ENCODE measurements around the gene ORAI3.

The ORAI3 gene

DNA sequence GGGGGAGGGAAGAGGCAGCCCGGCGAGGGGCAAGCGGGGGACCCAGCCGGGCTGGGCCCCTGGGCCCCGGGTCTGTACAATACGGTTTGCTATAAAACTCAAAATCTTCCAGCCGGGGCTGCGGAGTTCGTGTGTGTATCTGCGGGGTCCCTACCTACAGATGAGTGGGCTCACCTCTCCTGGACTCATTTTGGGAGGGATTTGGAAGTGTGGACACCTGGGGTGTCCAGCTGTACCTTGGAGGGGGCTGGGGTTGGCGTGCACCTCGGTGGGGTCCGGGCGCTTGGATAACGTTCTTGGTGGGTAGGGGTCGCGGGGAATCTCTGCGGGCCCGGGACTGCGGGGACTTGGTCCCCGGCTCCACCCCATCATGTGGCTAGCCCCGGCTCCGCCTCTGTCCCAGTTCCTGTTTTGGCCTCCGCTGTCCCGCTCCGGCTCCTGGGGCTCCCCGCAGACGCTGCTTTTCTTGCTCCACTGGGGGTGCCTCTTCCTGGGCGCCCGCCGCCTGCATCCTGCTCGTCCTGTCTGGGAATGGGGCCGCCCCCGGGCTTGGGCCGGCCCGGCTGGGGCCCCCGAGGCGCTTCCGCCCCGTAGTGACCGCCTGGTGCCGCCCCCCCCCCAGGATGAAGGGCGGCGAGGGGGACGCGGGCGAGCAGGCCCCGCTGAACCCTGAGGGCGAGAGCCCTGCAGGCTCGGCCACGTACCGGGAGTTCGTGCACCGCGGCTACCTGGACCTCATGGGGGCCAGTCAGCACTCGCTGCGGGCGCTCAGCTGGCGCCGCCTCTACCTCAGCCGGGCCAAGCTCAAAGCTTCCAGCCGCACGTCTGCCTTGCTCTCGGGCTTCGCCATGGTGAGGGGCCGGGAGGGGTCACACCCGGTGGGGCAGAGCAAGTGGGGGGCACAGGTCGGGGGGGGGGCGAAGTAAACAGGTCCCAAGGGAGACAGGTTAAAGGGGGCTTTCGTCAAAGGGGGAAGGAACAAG, at the start of gene ORAI3:
ORAI3 (plus strand) TSS at position 402 of the 983 bp plus-strand sequence; CDS start at position 624, 222 bp downstream.
- peak; percentile 48 for DNase-seq

GRCh38 chr16:30899794-30900193, 49.1 kb upstream of the ORAI3 start:
- DNase-seq: no peak

GRCh38 chr16:30900588-30900987, 48.3 kb upstream of the ORAI3 start:
- no peak for DNase-seq

GRCh38 chr16:30901201-30902028, 47.5 kb upstream of the ORAI3 start:
- DNase-seq: no peak

DNA sequence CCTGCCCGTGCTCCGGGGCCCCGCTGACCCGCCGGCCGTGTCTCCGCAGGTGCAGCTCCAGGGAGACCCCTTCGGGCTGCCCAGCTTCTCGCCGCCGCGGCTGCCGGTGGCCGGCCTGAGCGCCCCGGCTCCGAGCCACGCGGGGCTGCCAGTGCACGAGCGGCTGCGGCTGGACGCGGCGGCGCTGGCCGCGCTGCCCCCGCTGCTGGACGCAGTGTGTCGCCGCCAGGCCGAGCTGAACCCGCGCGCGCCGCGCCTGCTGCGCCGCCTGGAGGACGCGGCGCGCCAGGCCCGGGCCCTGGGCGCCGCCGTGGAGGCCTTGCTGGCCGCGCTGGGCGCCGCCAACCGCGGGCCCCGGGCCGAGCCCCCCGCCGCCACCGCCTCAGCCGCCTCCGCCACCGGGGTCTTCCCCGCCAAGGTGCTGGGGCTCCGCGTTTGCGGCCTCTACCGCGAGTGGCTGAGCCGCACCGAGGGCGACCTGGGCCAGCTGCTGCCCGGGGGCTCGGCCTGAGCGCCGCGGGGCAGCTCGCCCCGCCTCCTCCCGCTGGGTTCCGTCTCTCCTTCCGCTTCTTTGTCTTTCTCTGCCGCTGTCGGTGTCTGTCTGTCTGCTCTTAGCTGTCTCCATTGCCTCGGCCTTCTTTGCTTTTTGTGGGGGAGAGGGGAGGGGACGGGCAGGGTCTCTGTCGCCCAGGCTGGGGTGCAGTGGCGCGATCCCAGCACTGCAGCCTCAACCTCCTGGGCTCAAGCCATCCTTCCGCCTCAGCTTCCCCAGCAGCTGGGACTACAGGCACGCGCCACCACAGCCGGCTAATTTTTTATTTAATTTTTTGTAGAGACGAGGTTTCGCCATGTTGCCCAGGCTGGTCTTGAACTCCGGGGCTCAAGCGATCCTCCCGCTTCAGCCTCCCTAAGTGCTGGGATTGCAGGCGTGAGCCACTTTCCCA, 46.6 kb upstream of the ORAI3 start:
- peak; percentile 54 for DNase-seq

DNA sequence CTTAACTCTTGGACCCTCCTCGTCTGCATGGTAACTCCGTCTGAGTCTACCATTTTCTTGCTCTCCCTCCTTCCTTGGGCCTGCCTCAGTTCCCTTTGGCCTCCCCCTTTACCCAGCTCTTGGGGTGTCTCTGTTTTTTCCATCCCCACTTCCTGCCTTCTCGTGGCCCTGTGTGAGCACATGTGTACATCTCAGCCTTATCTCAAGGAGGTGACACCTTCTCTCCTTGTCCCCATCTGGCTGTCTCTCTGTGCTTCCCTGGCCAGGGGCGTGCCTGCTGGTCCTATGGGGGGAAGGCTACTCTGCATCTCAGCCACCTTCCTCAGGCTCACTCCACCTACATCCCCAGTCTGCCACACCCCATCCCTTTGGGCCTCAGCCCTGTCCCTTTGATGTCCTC, 45.9 kb upstream of the ORAI3 start:
- no peak for DNase-seq

DNA sequence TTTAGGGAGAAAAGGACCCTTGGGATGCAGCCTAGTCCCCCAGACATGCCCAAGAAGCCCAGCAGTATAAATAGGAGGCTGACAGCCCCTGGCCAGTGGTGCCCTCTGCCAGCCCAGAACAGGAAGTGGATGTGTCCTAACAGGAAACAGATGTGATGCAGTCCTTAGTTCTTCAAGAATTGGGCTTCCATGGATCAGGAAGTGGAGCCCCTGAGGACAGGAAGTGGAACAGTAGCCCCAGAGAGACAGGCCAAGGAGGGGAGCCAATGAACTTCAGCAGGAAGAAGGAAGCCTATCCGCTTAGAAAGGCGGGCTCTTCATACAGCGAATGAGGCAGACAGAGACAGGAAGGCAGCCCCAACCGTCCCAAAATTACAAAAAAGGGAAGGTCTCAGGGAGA, 45.3 kb upstream of the ORAI3 start:
- peak; percentile 30 for DNase-seq

DNA sequence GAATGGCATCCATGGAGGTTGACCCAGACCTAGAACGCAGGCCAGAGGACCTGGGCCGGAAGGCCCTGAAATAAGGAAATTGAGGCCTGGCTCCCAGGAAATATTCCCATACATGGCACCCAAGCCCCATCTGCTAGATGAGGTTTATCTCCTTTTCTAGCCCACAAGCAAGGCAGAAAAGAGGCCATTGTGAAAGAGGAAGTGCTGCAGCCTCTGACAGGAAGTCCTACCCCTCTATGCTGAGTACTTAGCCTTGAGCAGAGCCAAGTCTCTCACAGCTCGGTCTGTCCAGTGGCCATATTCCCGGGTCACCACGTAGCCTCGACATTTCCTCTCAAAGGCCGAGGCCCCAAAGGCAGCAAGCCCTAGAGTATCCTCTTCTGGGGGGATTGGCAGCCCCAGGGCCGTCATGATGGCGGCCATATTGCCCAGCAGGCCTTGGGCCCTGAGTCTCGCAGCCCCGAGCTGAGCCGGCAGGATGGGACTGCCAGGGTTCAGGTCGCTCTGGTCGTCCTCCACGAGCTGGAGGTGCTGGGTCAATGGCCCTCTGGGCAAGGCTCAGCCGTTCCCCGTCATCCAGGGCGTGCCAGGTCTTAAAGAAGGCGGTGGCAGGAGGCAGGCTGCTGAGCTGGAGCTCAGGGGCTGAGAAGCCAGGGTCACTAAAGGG, 44.6 kb upstream of the ORAI3 start:
- no peak for DNase-seq

GRCh38 chr16:30907064-30907463, 41.8 kb upstream of the ORAI3 start:
- DNase-seq: no peak

DNA sequence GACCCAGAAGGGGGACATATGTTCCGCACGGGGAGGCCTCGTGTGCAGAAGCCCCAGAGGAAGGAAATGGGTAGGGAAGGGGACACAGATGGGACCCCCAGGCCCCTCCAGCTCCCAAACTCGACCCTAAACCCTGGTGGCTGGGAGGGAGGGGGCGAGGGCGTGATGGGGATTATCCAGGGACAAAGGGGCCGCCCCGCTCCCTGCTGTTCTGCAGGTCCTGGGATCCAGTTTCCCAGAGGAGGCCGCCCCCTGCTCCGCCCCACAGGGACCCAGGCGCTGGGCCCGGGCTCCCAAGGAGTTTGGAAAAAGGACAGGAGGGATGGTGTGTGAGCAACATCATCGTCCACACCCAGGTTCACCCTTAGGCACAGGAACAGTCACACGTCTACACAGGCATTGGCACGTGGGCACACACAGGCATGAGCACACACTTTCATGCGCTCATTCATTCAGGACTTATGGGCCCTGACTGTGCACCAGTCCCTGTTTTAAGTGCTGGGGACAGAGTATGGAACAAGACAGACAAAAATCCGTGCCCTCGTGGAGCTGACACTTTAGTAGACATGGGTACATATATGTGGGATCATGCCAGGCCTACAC, 38.3 kb upstream of the ORAI3 start:
- no peak for DNase-seq

DNA sequence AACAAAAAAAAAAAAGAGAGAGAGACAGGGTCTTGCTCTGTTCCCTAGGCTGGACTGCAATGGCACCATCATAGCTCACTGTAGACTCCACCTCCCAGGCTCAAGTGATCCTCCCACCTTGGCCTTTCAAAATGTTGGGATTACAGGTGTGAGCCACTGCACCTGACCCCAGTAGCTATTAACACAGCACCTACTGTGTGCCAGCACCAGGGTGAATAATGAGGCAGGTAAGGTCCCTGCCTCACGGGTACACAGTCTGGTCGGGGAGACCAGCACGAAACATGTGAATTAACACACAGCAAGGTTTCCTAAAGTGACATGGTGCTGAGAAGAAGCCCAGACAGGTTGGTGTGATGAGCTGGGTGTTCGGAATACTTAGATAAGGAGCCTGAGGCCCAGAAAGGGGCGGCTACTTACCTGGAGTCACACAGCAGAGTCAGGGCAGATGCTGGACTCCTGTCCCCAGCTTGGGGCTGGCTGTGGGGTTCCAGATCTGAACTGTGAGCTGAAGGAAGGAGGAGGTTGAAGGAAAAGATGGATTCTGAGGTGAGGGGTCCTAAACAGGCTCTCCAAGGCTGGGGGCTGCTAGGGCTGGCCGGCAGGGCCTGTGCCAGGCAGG, 36.0 kb upstream of the ORAI3 start:
- DNase-seq: no peak

DNA sequence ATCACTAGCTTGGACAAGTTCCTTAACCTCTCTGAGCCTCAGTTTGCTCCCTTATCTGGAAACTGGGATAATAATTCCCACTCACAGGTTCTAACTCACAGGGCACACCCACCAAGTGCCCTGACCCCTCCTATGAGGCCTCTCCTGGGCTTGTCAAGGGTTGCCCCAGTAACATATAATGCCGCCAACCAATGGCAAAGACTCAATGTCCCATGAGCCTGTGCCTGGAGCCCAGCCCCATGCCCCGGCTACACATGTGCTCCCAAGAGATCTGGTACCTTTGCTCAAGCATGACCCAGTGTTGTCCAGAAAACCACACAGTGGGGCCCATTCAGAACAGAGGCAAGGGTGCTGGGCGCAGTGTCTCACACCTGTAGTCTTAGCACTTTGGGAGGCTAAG, 34.0 kb upstream of the ORAI3 start:
- DNase-seq: no peak

DNA sequence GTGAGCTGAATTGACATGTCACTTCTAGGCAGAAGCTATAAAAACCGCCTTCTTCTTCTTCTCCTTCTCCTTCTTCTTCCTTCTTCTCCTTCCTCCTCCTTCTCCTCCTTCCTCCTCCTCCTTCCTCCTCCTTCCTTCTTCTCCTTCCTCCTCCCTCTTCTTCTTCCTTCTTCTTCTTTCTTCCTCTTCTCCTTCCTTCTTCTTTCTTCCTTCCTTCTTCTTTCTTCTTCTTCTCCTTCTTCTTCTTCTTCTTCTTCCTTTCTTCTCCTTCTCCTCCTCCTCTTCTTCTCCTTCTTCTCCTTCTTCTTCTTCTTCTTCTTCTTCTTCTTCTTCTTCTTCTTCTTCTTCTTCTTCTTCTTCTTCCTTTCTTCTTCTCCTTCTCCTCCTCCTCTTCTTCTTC, 30.3 kb upstream of the ORAI3 start:
- DNase-seq: no peak

DNA sequence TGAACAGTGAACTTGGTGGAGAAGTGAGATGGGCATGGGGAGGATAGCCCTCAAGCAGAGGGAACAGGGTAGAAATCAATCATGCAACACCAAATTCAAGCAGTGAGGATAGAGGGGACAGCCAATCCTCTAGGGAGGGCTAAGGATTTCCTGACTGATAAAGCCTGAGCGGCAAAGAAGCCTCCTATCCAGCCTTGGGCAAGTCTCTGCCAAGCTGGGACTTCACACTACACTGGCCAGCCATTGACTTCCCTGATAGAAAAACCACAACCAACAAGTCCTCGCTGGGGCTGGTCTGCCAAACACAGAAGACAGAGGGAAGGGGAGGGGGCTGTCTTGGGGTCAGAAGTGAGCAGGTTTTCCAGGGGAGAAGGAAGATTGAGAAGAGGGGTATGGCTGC, 28.0 kb upstream of the ORAI3 start:
- DNase-seq: no peak

DNA sequence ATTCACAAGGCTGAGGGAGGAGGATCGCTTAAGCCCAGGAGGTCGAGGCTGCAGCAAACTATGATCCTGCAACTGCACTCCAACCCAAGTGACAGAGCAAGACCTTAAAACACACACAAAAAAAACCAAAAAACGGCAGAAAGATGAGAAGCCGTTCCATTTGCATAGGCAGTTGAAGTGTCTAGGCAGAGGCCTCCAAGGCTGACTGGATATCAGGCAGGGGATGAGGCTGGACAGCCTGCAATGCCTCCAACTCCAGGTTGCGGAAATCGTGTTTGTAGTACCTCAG, 27.5 kb upstream of the ORAI3 start:
- DNase-seq: no peak

DNA sequence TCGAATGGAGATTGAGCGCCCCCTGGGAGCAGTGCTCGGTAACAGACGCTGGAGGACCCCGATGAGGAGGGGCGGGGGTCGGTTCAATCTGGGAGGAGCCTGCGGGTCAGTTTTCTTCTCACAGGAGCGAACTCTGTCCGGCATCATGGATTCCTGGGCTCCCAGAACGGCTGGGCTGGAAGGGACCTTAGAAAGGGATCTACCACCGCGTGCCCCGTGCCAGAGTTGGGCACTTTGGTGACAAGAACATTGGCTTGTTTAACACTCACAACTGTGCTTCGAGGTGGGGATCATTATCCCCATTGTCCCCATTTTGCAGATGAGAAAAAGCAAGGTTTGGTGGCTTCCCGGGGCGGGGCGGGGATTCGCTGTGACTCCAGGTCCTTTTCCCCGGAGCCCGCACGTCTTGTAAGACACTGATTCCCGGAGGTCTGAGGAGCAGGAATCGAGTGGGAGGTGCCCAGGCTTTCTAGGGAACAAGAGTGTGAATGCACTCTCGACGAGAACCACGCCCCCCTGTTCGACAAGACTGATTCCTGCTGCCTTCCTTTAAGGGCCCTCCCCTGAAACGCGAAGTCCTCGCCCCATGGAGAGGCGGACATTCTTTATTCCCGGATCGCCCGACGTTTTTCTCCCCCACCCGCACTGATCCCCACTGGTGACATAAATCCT, 27.0 kb upstream of the ORAI3 start:
- peak; percentile 86 for DNase-seq

DNA sequence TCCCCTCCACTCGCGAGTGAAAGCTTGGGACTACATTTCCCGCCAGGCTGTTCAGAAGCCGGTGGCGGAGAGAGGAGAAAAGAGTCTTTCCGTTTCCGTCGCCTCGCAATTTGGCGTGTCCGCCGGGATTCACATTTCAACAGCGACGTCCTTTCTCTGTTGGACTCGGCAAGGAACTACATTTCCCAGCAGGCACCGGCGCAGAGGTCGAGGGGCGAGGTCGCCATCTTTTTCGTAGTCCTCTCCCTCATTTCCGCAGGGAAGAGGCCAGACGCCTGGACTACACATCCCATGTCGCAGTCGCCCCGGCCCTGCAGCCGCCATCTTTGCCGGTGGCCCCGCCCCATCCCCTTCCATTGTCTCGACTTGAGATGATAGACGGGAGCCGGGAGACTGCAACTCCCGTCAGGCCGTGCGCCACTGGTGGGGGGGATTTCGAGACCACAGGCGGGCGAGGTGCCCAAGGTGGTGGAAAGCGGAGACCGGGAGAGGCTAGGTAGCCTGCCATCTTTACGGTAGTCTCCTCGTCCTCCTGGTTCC, 26.4 kb upstream of the ORAI3 start:
- DNase-seq: peak; percentile 100

DNA sequence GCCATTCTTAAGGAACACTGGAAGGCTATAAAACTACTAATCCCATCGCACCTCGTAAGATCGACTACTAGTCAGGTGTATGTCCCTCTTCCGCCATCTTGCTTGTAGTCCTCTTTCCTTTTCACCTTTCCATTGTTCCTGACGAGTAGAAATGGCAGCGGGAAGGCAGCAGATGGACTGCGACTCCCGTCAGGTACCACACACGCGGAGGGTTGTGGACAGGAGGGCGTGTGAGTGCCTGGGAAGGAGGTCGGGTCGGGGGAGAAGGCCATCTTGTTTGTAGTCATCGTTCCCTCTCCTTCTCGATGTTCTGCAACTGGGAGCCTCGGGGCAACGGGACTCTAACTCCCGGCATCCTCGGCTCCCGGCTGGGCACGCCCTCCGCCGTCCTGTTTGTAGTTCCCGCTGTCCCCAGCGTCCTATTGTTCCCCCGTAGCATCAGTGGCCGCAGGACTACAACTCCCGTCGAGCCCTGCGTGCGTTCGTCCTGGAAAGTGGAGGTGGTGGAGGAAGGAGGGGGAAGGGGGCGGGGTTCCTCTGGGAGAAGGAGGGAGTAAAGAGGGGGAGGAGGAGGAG, 25.8 kb upstream of the ORAI3 start:
- peak; percentile 100 for DNase-seq

GRCh38 chr16:30923554-30924075, 25.3 kb upstream of the ORAI3 start, which contains the start of gene FBXL19:
Gene FBXL19, plus strand, starts transcription at chr16:30923572. Its CDS starts 2,183 bp downstream, at chr16:30925755.
- no peak for DNase-seq

Measured in fibroblast of skin of right quadriceps (primary cell).